Gastrocnemius medialis (tissue), 4 donors: ENCODE measurements around the gene ACSL4. TPM values are rescaled to one million over a fixed set of nuclear protein-coding genes. Genes with fewer than 3 reads are reported as not detected.

Source experiments
- ATAC-seq, 2 donors: fragments of 150-250 bp; one replicate each; pipeline ENCODE4 v1.9.1; 2016
- DNase-seq, 2 donors: peaks; one replicate each; pipeline ENCODE4 v3.0.0-alpha.2; 2019
- H3K27ac ChIP-seq, 4 donors: fragments of 200-600 bp; sonication (generic); 1 replicate in 1 of 4; 2 replicates in 3 of 4; pipeline ENCODE4 v1.5.1; 2016 to 2018; ENCODE audit warnings: mild to moderate bottlenecking in 2 of 4, moderate library complexity in 1 of 4
- H3K27me3 ChIP-seq, 3 donors: fragments of 200-600 bp; sonication (generic) in 2 of 3; 1 replicate in 1 of 3; 2 replicates in 2 of 3; pipeline versions ENCODE4 v1.5.1 to v1.6.0; 2016 to 2019; ENCODE audit warnings: mild to moderate bottlenecking in 1 of 3, moderate library complexity in 1 of 3
- H3K36me3 ChIP-seq, 2 donors: fragments of 200-600 bp; sonication (generic) in 1 of 2; one replicate each; pipeline ENCODE4 v1.5.1; 2017 to 2018
- H3K4me1 ChIP-seq, 2 donors: fragments of 200-600 bp; sonication (generic) in 1 of 2; one replicate each; pipeline ENCODE4 v1.5.1; 2016 to 2017; ENCODE audit warnings: mild to moderate bottlenecking in 2 of 2
- H3K4me3 ChIP-seq, 4 donors: fragments of 200-600 bp; sonication (generic) in 3 of 4; 1 replicate in 1 of 4; 2 replicates in 3 of 4; pipeline ENCODE4 v1.5.1; 2016 to 2019; ENCODE audit warnings: mild to moderate bottlenecking in 2 of 4
- H3K9me3 ChIP-seq, 3 donors: fragments of 200-600 bp; sonication (generic) in 2 of 3; 1 replicate in 1 of 3; 2 replicates in 2 of 3; pipeline ENCODE4 v1.5.1; 2016 to 2019
- in situ Hi-C, 4 donors: fragments of 200-750 bp; cut with MboI; loops; one replicate each; pipeline versions ENCODE4 v1.15.0 to v1.8.0; 2017; ENCODE audit warnings: low sequenced_read_pairs in 4 of 4
- intact Hi-C: fragments of 100-400 bp; cut with DNase I; formaldehyde crosslinking; loops from one replicate; pipeline ENCODE4 v1.15.1; 2023; ENCODE audit warnings: low total_unique reads
- total RNA-seq, 4 donors: library from RNA; depleted of rRNA; stranded (reverse); fragments of >200 nt; gene quantifications; one replicate each; pipeline versions ENCODE4 v1.1.0 to v1.2.3, GENCODE V29; 2016
- TF ChIP-seq, protein P1 (sequence below), 5 experiments: fragments of 450-650 bp in 3 of 5; fragments of 200-600 bp in 2 of 5; sonication (generic) in 2 of 5; IDR thresholded peaks in 4 of 5; conservative IDR thresholded peaks in 1 of 5; 1 replicate in 4 of 5; 2 replicates in 1 of 5; pipeline ENCODE4 v1.5.1; 2016 to 2019; ENCODE audit warnings: antibody characterized with exemption in 5 of 5, mild to moderate bottlenecking in 3 of 5, moderate library complexity in 3 of 5

The ACSL4 gene
- total RNA-seq, 4 donors from 2014 or later, result 18.7 to 259 (median 132) TPM

DNA sequence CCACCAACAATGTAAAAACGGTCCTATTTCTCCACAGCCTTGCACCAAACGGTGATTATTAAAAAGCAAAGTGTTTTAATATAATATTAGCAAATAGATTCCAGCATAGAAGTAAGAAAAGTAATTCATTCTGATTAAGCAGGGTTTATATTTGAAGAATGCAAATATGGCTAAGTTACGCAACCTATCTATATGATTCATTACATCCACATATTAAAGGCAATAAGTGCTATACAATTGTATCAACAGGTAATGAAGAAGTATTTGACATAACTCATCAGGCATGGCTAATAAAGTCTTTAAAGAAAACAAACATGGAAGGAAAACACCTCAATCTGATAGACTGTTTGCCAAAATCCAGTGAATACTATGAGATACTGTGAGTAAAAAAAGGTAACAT, 137.0 kb downstream of the ACSL4 start:
- ATAC-seq (no peak), DNase-seq (no peak)
- no peaks in the 10 kb centered on the region for H3K4me1 ChIP-seq
- intact Hi-C loops, result no loop called here
- in situ Hi-C loops, result no loop called here
- no peaks in the 10 kb centered on the region for H3K36me3 ChIP-seq
- no peak overlapping the region for H3K4me3 ChIP-seq
- TF ChIP-seq, protein P1, sequence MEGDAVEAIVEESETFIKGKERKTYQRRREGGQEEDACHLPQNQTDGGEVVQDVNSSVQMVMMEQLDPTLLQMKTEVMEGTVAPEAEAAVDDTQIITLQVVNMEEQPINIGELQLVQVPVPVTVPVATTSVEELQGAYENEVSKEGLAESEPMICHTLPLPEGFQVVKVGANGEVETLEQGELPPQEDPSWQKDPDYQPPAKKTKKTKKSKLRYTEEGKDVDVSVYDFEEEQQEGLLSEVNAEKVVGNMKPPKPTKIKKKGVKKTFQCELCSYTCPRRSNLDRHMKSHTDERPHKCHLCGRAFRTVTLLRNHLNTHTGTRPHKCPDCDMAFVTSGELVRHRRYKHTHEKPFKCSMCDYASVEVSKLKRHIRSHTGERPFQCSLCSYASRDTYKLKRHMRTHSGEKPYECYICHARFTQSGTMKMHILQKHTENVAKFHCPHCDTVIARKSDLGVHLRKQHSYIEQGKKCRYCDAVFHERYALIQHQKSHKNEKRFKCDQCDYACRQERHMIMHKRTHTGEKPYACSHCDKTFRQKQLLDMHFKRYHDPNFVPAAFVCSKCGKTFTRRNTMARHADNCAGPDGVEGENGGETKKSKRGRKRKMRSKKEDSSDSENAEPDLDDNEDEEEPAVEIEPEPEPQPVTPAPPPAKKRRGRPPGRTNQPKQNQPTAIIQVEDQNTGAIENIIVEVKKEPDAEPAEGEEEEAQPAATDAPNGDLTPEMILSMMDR (IDR thresholded peaks at IDR 0.05 in 4 of 5, conservative IDR thresholded peaks at IDR 0.05 in 1 of 5), result no peak
- H3K27ac ChIP-seq, result no peak overlapping the region
- H3K27me3 ChIP-seq, result peaks cover 0 to 3% (median 0%) of the 10 kb centered on the region in 3 donors
- H3K9me3 ChIP-seq, result no peaks in the 10 kb centered on the region

Other genes with a start within 250 kb of the ACSL4 start
- gene NXT2, start 196.4 kb downstream of the ACSL4 start, total RNA-seq, result 1 to 10 TPM; 1.8 to 5.3 (median 3.3) TPM
- 1 to 10 TPM in 2 of 4 donors, under 1 TPM in 2; 0.27 to 2.3 (median 1.2) TPM for gene KCNE5, start 108.1 kb downstream of the ACSL4 start, total RNA-seq